ENCODE data around the gene TAC4.

TAC4 gene

DNA sequence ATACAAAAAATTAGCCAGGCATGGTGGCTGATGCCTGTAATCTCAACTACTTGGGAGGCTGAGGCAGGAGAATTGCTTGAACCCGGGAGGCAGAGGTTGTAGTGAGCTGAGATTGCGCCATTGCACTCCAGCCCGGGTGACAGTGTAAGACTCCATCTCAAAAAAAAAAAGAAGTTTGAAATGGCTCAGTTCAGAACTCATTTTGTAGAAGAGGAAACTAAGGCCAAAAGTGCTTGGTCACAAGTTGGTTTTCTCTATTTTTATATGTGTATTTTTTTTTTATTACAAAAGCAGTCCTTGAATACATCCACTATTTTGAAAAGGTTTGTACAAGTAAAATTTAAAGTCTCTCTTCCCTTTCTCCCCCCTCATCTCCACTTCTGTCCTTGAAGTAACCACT is 5.5 kb downstream of the TAC4 start:
- no peak overlapping the region for H3K27ac ChIP-seq
- TF ChIP-seq CTCF (conservative IDR thresholded peaks at IDR 0.05): no peak

DNA sequence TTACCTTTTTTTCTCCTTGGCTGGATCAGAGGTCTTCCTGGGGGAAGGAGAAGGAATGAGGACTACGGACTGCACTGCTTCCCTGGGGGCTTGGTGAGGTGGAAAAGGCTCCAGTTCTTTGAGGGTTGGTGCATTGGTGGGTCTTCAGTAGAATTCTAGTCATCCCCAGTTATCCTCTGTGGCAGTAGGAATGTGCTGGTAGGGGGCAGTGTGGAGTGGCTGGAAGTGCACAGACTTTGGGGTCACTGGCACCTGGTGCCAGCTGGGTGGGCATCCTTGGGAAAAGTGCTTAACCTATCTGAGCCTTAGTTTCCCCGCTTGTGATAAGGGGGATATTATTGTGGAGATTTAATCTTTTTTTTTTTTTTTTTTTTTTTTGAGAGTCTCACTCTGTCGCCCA is 6.3 kb downstream of the TAC4 start:
- TF ChIP-seq CTCF (conservative IDR thresholded peaks at IDR 0.05) (no peak), ZFX (IDR thresholded peaks at IDR 0.05) (no peak)
- no peak overlapping the region for H3K27ac ChIP-seq

DNA sequence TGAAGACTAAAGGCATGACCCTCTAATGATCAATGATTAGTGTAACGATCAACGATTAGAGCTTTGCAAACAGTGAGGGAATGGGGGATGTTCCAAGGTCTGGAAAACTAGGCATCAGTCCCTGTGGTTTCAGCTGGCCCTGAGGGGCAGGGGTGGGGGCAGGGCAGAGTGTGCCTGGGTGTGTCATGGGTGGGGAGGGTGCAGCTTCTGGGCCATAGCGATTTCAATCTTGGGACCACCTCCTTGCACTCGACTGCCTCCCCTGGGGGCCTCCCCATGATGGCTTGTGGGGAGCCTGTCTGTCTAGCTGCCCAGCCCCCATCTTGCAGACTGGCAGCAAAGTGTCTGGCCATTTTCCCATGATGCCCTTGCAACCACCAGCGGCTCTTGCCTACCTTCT is 8.4 kb downstream of the TAC4 start:
- H3K27ac ChIP-seq: no peak overlapping the region
- TF ChIP-seq ZFX (IDR thresholded peaks at IDR 0.05) (no peak), CTCF (conservative IDR thresholded peaks at IDR 0.05) (no peak)

- no peak overlapping the region for H3K27ac ChIP-seq
- no peak for TF ChIP-seq CTCF (conservative IDR thresholded peaks at IDR 0.05)
These were observed 11.5 kb downstream of the TAC4 start for GRCh38 chr17:49836111-49837030.

DNA sequence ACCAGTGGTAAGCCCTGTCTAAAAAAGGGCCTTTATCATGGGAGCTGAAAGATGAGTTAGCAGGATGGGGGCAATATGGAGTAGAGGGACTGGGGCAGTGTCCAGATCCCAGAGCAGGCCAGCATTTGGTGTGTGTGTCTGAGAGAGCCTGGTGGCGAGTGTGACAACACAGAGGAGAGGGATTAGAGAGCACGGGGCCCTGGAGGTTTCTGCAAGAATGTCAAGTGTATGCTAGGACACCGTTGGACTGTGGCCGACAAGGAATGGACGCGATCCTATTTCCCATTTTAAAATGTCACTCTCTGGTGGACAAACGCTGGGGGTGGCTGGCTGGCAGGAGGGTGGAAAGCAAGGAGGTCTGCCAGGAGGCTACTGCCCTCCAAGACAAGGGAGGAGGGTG is 12.4 kb downstream of the TAC4 start:
- TF ChIP-seq ZFX (IDR thresholded peaks at IDR 0.05) (no peak), CTCF (conservative IDR thresholded peaks at IDR 0.05) (no peak)
- H3K27ac ChIP-seq: no peak overlapping the region

- TF ChIP-seq CTCF (conservative IDR thresholded peaks at IDR 0.05) (no peak), ZFX (IDR thresholded peaks at IDR 0.05) (no peak)
These were observed 13.6 kb downstream of the TAC4 start for GRCh38 chr17:49834118-49834743.

GRCh38 chr17:49832840-49833599 is 14.8 kb downstream of the TAC4 start:
- H3K27ac ChIP-seq: no peak overlapping the region
- no peak for TF ChIP-seq ZFX (IDR thresholded peaks at IDR 0.05)
- TF ChIP-seq CTCF (conservative IDR thresholded peaks at IDR 0.05): no peak

More at GRCh38 chr17:49834118-49834743, 13.6 kb downstream of the TAC4 start:
- no peak overlapping the region for H3K27ac ChIP-seq

All from C4-2B (cell line).